ENCODE measurements around the gene CABYR.

Gene CABYR

DNA sequence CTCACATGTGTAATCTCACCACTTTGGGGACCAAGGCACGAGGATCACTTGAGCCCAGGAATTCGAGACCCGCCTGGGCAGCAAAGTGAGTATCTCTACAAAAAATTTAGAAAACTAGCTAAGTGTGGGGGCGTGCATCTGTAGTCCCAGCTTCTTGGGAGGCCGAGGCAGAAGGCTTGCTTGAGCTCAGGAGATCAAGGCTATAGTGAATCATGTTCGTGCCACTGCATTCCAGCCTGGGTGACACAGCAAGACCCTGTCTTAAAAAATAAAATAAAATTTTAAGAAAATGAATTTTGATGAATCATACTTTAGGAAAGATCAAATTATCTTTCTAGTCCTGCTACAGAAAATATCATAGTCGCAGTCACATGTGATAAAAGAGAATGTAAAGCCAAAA is 46.9 kb downstream of the CABYR start:
- peaks cover 0 to 10% (median 6%) of the 10 kb centered on the region in 3 donors for H3K36me3 ChIP-seq
- no peak overlapping the region for H3K27ac ChIP-seq
- no peak for DNase-seq
- TF ChIP-seq, protein P1, sequence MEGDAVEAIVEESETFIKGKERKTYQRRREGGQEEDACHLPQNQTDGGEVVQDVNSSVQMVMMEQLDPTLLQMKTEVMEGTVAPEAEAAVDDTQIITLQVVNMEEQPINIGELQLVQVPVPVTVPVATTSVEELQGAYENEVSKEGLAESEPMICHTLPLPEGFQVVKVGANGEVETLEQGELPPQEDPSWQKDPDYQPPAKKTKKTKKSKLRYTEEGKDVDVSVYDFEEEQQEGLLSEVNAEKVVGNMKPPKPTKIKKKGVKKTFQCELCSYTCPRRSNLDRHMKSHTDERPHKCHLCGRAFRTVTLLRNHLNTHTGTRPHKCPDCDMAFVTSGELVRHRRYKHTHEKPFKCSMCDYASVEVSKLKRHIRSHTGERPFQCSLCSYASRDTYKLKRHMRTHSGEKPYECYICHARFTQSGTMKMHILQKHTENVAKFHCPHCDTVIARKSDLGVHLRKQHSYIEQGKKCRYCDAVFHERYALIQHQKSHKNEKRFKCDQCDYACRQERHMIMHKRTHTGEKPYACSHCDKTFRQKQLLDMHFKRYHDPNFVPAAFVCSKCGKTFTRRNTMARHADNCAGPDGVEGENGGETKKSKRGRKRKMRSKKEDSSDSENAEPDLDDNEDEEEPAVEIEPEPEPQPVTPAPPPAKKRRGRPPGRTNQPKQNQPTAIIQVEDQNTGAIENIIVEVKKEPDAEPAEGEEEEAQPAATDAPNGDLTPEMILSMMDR (IDR thresholded peaks at IDR 0.05): no peak
- no peaks in the 10 kb centered on the region for H3K27me3 ChIP-seq
- peaks cover 0 to 6% (median 2%) of the 10 kb centered on the region in 4 donors for H3K4me1 ChIP-seq
- H3K4me3 ChIP-seq: no peak overlapping the region
- intact Hi-C loops (cut with DNase I; ENCODE audit: low total_unique reads): no loop called here
- H3K9me3 ChIP-seq: no peaks in the 10 kb centered on the region

DNA sequence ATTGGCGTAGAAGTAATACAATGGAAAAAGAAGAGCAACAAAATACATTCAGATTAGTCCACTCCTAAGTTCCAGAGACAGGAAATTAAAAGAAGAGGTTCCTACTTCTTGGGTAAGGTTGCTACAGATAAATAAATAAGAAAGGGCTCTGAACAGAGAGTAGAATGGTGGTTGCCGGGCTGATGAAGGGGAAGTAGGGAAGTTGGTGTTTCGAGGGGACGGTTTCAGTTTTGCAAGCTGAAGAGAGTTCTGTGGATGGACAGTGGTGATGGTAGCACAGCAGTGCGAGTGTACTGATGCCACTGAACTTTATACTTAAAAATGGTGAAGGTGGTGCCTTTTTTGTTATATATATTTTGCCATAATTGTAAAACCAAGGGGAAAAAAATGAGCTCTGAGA is 48.2 kb downstream of the CABYR start:
- H3K27ac ChIP-seq: no peak overlapping the region
- peaks cover 0 to 9% (median 3%) of the 10 kb centered on the region in 4 donors for H3K4me1 ChIP-seq
- no peaks in the 10 kb centered on the region for H3K27me3 ChIP-seq
- no peak overlapping the region for H3K4me3 ChIP-seq
- DNase-seq: no peak
- H3K36me3 ChIP-seq: peaks cover 0 to 10% (median 0%) of the 10 kb centered on the region in 3 donors
- no peaks in the 10 kb centered on the region for H3K9me3 ChIP-seq
- TF ChIP-seq, protein P1 (IDR thresholded peaks at IDR 0.05): no peak
- intact Hi-C loops (cut with DNase I; ENCODE audit: low total_unique reads): no loop called here

DNA sequence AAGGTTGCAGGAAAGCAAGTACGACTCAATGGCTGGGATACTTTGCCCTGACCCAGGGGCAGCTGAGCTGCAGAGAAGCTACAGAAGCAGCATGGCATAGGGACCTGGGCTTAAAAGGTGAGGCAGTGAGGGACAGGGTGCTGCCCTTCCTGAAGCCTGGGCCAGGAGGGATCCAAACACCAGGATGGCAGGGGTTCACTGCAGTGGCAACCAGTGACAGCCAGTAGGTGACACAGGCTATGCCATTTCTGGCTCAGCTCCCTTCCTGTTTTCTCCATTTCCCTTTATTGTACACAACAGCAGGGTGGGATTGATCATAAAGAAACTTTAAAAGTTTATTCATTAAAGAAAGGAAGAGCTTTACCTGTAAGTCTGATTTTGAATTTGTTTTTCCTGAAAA is 48.8 kb downstream of the CABYR start:
- intact Hi-C loops (cut with DNase I; ENCODE audit: low total_unique reads): no loop called here
- no peak for DNase-seq
- no peak overlapping the region for H3K27ac ChIP-seq

DNA sequence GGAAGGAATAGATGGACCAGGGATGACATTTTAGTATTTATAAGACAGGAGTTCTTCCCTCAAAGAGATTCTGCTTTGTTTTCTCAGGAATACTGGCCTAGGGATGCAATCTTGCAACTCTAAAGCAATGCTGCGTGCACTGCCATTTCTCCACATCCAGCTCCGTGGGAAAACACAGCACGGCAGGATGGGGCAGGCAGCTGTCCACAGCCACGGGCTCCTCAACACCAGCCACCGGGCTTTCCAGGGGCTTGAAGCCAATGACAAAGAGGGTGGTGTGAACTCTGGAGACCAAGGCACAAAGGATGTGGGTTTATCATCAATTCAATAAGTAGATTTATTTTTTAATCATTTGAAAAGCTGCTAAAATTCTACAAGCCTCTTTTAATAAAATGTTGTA is 49.3 kb downstream of the CABYR start:
- TF ChIP-seq, protein P1 (IDR thresholded peaks at IDR 0.05): no peak
- H3K4me3 ChIP-seq: no peak overlapping the region
- H3K27ac ChIP-seq: no peak overlapping the region
- DNase-seq: no peak
- peaks cover 0 to 10% (median 0%) of the 10 kb centered on the region in 3 donors for H3K36me3 ChIP-seq
- peaks cover 0 to 9% (median 3%) of the 10 kb centered on the region in 4 donors for H3K4me1 ChIP-seq
- H3K9me3 ChIP-seq: no peaks in the 10 kb centered on the region
- intact Hi-C loops (cut with DNase I; ENCODE audit: low total_unique reads): no loop called here
- H3K27me3 ChIP-seq: no peaks in the 10 kb centered on the region

More for the DNA sequence above, 48.8 kb downstream of the CABYR start:
- TF ChIP-seq, protein P1 (IDR thresholded peaks at IDR 0.05): no peak
- Histone ChIP-seq H3K4me1 (peaks cover 0 to 9% (median 3%) of the 10 kb centered on the region in 4 donors), H3K9me3 (no peaks in the 10 kb centered on the region), H3K36me3 (peaks cover 0 to 10% (median 0%) of the 10 kb centered on the region in 3 donors), H3K4me3 (no peak overlapping the region), H3K27me3 (no peaks in the 10 kb centered on the region)

DNA sequence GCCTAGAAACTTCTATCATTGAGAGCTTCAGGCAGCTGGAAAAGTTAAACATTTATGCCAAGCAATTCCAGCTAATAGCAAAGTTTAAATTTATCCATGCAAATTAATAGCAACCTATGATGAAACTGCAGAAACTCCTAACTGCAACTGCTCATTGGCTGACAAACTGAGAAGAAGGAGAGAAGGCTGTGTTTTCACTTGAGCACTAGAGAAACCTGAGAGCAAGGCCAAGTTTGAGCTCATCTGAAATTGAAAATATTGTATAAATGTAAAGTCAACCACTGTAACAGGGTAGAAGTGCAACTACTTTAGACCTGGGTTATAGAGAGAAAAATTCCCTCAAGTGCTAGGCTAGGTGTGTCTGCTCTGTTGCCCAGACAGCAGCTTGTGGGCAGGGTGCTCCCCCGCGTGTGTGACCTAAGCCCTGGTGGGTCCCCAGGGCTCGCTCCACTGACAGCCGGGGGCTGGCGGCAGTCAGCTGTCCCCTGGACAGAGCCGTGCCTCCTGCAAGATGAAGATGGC is 50.2 kb downstream of the CABYR start:
- TF ChIP-seq, protein P1 (IDR thresholded peaks at IDR 0.05): no peak
- DNase-seq: no peak
- Histone ChIP-seq H3K36me3 (peaks cover 0 to 10% (median 0%) of the 10 kb centered on the region in 3 donors), H3K4me1 (peaks cover 0 to 15% (median 3%) of the 10 kb centered on the region in 4 donors), H3K27ac (no peak overlapping the region), H3K4me3 (no peak overlapping the region), H3K27me3 (no peaks in the 10 kb centered on the region), H3K9me3 (no peaks in the 10 kb centered on the region)
- intact Hi-C loops (cut with DNase I; ENCODE audit: low total_unique reads): no loop called here

Measured in tibial artery (tissue), 4 donors.